AG04449 (cell line): Measurements from ENCODE around the gene NCDN.
"Not testable (repeated sequence)": the region's sequence is repeated elsewhere in the genome, so short reads cannot be mapped to it uniquely, and the experiment has no call there.

Experiments
- CTCF ChIA-PET: fragments of 350-600 bp; formaldehyde crosslinking; extraction: SDS; loops from one replicate; lab custom pipeline; 2021; ENCODE audit warnings: antibody characterized with exemption; lab: Yijun Ruan, JAX
- POLR2A ChIA-PET: fragments of 400-600, 350-600 bp; formaldehyde crosslinking; extraction: SDS; loops from one replicate; lab custom pipeline; 2020; ENCODE audit warnings: antibody characterized with exemption, inconsistent platforms; lab: Yijun Ruan, JAX
- DNase-seq: peaks from one replicate; pipeline ENCODE4 v3.0.0-alpha.2; 2010; ENCODE audit warnings: low read depth, low spot score
- H3K4me3 ChIP-seq: 2 replicates; pipeline ENCODE4 v1.5.1; 2011; ENCODE audit warnings: low read depth, mild to moderate bottlenecking, control low read depth, low read length
- CTCF ChIP-seq: IDR thresholded peaks from one replicate; pipeline ENCODE4 v1.5.1; 2011; ENCODE audit warnings: mild to moderate bottlenecking, moderate library complexity, low read length, control low read depth, inconsistent platforms; ENCODE audit not compliant: insufficient read depth; ENCODE audit errors: missing control alignments

NCDN gene

GRCh38 chr1:35574655-35575415 lies 17.2 kb downstream of the NCDN start:
- no peak for DNase-seq
- H3K4me3 ChIP-seq, result no peak overlapping the region
- CTCF ChIA-PET, result interaction anchor here (0.9 to 13.4 kb wide), 3 partner anchors 10 to 151 kb away, joined by 4 to 657 read pairs (median 4); no protein-coding TSS in a partner anchor
- TF ChIP-seq CTCF, result no peak
- POLR2A ChIA-PET, result no interaction called here

GRCh38 chr1:35575416-35575958 lies 17.9 kb downstream of the NCDN start:
- no peak for DNase-seq
- POLR2A ChIA-PET, result no interaction called here
- CTCF ChIA-PET, result interaction anchor here (0.9 to 13.4 kb wide), 4 partner anchors 10 to 151 kb away, joined by 3 to 657 read pairs (median 4); no protein-coding TSS in a partner anchor
- TF ChIP-seq CTCF, result no peak
- H3K4me3 ChIP-seq, result no peak overlapping the region

DNA sequence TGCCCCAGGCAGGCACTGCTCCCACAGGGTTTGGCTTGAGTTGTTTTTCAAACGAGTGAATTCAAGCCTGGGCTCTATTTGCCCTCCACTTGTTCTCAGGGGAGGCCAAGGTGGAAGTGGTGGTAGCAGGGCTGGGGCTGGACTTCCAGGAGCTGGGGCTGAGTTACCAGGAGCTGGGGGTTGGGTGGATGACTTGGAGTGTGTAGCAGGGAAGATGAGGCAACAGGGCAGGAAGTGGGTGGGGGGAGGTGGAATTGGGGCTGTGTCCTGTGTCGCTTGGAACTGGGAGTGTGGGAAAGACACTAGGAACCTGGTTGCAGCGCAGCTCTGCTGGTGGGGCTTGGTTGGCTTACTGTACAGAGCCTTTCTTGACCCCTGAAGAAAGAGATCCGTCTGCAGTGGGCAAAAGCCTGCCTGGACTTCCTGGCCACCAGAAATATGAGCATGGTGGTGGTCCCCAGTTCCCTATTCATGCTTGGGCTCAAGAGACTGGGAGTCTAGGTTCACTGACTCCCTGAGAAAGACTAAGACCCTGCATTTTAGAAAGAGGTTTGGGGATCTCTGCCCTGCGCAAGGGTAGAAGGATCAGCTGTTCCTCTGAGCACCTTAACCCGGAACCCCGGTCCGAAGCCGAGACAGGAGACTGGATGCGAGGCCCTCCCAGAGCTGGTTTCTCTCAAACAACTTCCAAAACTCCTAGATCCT lies 18.6 kb downstream of the NCDN start:
- no peak overlapping the region for H3K4me3 ChIP-seq
- no peak for TF ChIP-seq CTCF
- ChIA-PET CTCF (interaction anchor here (1.4 to 13.4 kb wide), 3 partner anchors 11 to 150 kb away, joined by 3 to 657 read pairs (median 4); no protein-coding TSS in a partner anchor), POLR2A (no interaction called here)
- DNase-seq, result no peak

DNA sequence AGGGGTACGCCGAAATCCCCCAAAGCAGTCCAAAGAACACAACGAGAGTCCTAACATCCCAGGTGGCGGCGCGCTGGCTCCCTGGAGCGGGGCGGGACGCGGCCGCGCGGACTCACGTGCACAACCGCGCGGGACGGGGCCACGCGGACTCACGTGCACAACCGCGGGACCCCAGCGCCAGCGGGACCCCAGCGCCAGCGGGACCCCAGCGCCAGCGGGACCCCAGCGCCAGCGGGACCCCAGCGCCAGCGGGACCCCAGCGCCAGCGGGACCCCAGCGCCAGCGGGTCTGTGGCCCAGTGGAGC lies 19.1 kb downstream of the NCDN start:
- POLR2A ChIA-PET, DNase-seq, H3K4me3 ChIP-seq: not testable (repeated sequence)
- CTCF ChIA-PET, result interaction anchor here (1.4 to 13.4 kb wide), 3 partner anchors 12 to 150 kb away, joined by 3 to 657 read pairs (median 4); no protein-coding TSS in a partner anchor

- DNase-seq, result no peak
- CTCF ChIA-PET, result interaction anchor here (0.6 to 13.4 kb wide), 9 partner anchors 9 to 150 kb away, joined by 3 to 657 read pairs (median 10); partner anchors contain the start of gene C1orf216
- H3K4me3 ChIP-seq, result no peak overlapping the region
- POLR2A ChIA-PET, result no interaction called here
- no peak for TF ChIP-seq CTCF
Observed at GRCh38 chr1:35577071-35577998, 19.7 kb downstream of the NCDN start.

GRCh38 chr1:35580949-35581388 lies 23.4 kb downstream of the NCDN start:
- no peak for DNase-seq
- H3K4me3 ChIP-seq, result no peak overlapping the region
- POLR2A ChIA-PET, result no interaction called here
- CTCF ChIA-PET, result interaction anchor here (1.0 to 1.3 kb wide), 6 partner anchors 12 to 147 kb away, joined by 3 to 5 read pairs (median 4); no protein-coding TSS in a partner anchor
- TF ChIP-seq CTCF, result no peak

DNA sequence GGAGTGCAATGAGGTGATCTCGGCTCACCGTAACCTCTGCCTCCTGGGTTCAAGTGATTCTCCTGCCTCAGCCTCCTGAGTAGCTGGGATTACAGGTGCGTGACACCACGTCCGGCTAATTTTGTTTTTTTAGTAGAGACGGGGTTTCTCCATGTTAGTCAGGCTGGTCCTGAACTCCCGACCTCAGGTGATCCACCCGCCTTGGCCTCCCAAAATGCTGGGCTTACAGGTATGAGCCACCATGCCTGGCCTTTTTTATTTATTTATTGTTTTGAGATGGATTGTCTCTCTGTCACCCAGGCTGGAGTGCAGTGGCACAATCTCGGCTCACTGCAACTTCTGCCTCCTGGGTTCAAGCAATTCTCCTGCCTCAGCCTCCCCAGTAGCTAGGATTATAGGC lies 24.0 kb downstream of the NCDN start:
- H3K4me3 ChIP-seq, DNase-seq, POLR2A ChIA-PET: not testable (repeated sequence)
- CTCF ChIA-PET, result interaction anchor here (1.0 to 1.3 kb wide), 6 partner anchors 13 to 146 kb away, joined by 3 to 5 read pairs (median 4); no protein-coding TSS in a partner anchor
